A204.1 (cell line): ENCODE data around the gene DNAJB5.
"Not testable (repeated sequence)": the region's sequence is repeated elsewhere in the genome, so short reads cannot be mapped to it uniquely, and the experiment has no call there.

ENCODE experiments used
- FAIRE-seq: peaks from 2 replicates; lab custom pipeline; 2012; peaks lifted over from hg19 to GRCh38; lab: Jason Lieb, UNC

The DNAJB5 gene

GRCh38 chr9:35000535-35001284 is 11.2 kb downstream of the DNAJB5 start:
- FAIRE-seq, result no peak

GRCh38 chr9:35001285-35001677 is 11.7 kb downstream of the DNAJB5 start:
- FAIRE-seq, result no peak

GRCh38 chr9:35001803-35002502 is 12.4 kb downstream of the DNAJB5 start:
- FAIRE-seq, result no peak

- FAIRE-seq, result no peak
These were observed 13.1 kb downstream of the DNAJB5 start for GRCh38 chr9:35002623-35003022.

- not testable (repeated sequence) for FAIRE-seq
These were observed 14.8 kb downstream of the DNAJB5 start for GRCh38 chr9:35004299-35004698.

- FAIRE-seq, result no peak
These were observed 20.9 kb downstream of the DNAJB5 start for GRCh38 chr9:35010351-35010958.

GRCh38 chr9:35014517-35014916 is 25.0 kb downstream of the DNAJB5 start:
- no peak for FAIRE-seq

- not testable (repeated sequence) for FAIRE-seq
These were observed 33.9 kb downstream of the DNAJB5 start for GRCh38 chr9:35023443-35023842.

GRCh38 chr9:35026671-35027070 is 37.1 kb downstream of the DNAJB5 start:
- FAIRE-seq, result no peak

- FAIRE-seq, result no peak
These were observed 37.8 kb downstream of the DNAJB5 start for GRCh38 chr9:35027374-35027773.

- FAIRE-seq, result no peak
These were observed 38.3 kb downstream of the DNAJB5 start for GRCh38 chr9:35027860-35028259.

GRCh38 chr9:35028341-35028740 is 38.8 kb downstream of the DNAJB5 start:
- FAIRE-seq, result no peak

GRCh38 chr9:35029241-35029640 is 39.7 kb downstream of the DNAJB5 start:
- FAIRE-seq, result no peak

GRCh38 chr9:35029852-35030251 is 40.3 kb downstream of the DNAJB5 start:
- no peak for FAIRE-seq

- FAIRE-seq, result no peak
These were observed 43.6 kb downstream of the DNAJB5 start for GRCh38 chr9:35033101-35033500.

- no peak for FAIRE-seq
These were observed 46.5 kb downstream of the DNAJB5 start for GRCh38 chr9:35035851-35036701.

- FAIRE-seq, result no peak
These were observed 52.6 kb downstream of the DNAJB5 start for GRCh38 chr9:35042081-35042604.

- FAIRE-seq, result no peak
These were observed 53.5 kb downstream of the DNAJB5 start for GRCh38 chr9:35042891-35043545.

- FAIRE-seq, result no peak
These were observed 54.5 kb downstream of the DNAJB5 start for GRCh38 chr9:35044071-35044470.
